ENCODE data around the gene EIF3I.

- no peak for TF ChIP-seq CTCF (IDR thresholded peaks at IDR 0.05)
- TF ChIP-seq POLR2A (IDR thresholded peaks at IDR 0.05): no peak
Measured at GRCh38 chr1:32231843-32232432, 9.7 kb downstream of the EIF3I start.
